GM12878 (cell line): ENCODE results near the gene VDR.

Experiments used
- CBX3 ChIP-seq: fragments of 200-600 bp; sonication (generic); IDR thresholded peaks from 2 replicates; pipeline ENCODE4 v1.6.1; 2016; ENCODE audit warnings: low read depth, borderline replicate concordance
- CTCF ChIP-seq, 3 experiments: IDR thresholded peaks in 2 of 3; conservative IDR thresholded peaks in 1 of 3; 2 replicates each; pipeline ENCODE4 v1.5.1; 2011; ENCODE audit warnings: low read depth in 3 of 3, low read length in 3 of 3, mild to moderate bottlenecking in 3 of 3, control low read depth in 2 of 3, moderate library complexity in 2 of 3, inconsistent platforms in 1 of 3, mixed read lengths in 1 of 3; ENCODE audit not compliant: control insufficient read depth in 2 of 3, insufficient read depth in 1 of 3; ENCODE audit errors: extremely low read depth in 1 of 3
- EGR1 ChIP-seq, 2 experiments: IDR thresholded peaks; 1 replicate in 1 of 2; 2 replicates in 1 of 2; pipeline ENCODE4 v1.6.1; 2011 to 2012; ENCODE audit warnings: low read depth in 2 of 2, low read length in 2 of 2, borderline replicate concordance in 1 of 2, mild to moderate bottlenecking in 1 of 2, moderate library complexity in 1 of 2
- MTA2 ChIP-seq: fragments of 450-650 bp; IDR thresholded peaks from 2 replicates; pipeline ENCODE4 v1.6.1; 2016; ENCODE audit warnings: low read depth, mild to moderate bottlenecking, moderate library complexity
- POLR2AphosphoS2 ChIP-seq: IDR thresholded peaks from 2 replicates; pipeline ENCODE4 v1.6.1; 2011; ENCODE audit warnings: low read depth, mild to moderate bottlenecking, low read length, improper control_type of control experiment, moderate library complexity
- SMC3 ChIP-seq: IDR thresholded peaks from 2 replicates; pipeline ENCODE4 v1.6.1; 2011; ENCODE audit warnings: low read length, improper control_type of control experiment, borderline replicate concordance

- TF ChIP-seq EGR1 (IDR thresholded peaks at IDR 0.05; ENCODE audit: borderline replicate concordance in 1 of 2, low read depth in 2 of 2, low read length in 2 of 2) (no peak), SMC3 (peak; percentile 41; the same call in 1 of the 2 replicates), CBX3 (no peak), CTCF (IDR thresholded peaks at IDR 0.05 in 2 of 3, conservative IDR thresholded peaks at IDR 0.05 in 1 of 3; ENCODE audit: control insufficient read depth in 2 of 3, extremely low read depth in 1 of 3, insufficient read depth in 1 of 3, low read depth in 3 of 3, low read length in 3 of 3) (peak; percentile 19 to 40 (median 37); a peak in 4 of 6 replicates), MTA2 (no peak), POLR2AphosphoS2 (no peak)
These were observed 66.4 kb downstream of the VDR start for GRCh38 chr12:47838286-47838931.
